Body of pancreas (tissue), 4 donors: ENCODE measurements around the gene GRB2. TPM values are rescaled to one million over a fixed set of nuclear protein-coding genes. Genes with fewer than 3 reads are reported as not detected.

Experiments used
- ATAC-seq: fragments of 150-250 bp; one replicate; pipeline ENCODE4 v1.9.1; 2016
- DNase-seq, 4 donors: peaks; one replicate each; pipeline ENCODE4 v3.0.0-alpha.2; 2019
- H3K27ac ChIP-seq, 4 donors: fragments of 200-600 bp; sonication (generic); 1 replicate in 3 of 4; 2 replicates in 1 of 4; pipeline versions ENCODE4 v1.5.1 to v1.6.1; 2016 to 2019; ENCODE audit warnings: mild to moderate bottlenecking in 1 of 4, mixed read lengths in 1 of 4, moderate library complexity in 1 of 4
- H3K27me3 ChIP-seq, 2 donors: fragments of 200-600 bp; sonication (generic); one replicate each; pipeline ENCODE4 v1.6.0; 2016; ENCODE audit warnings: mild to moderate bottlenecking in 1 of 2
- H3K36me3 ChIP-seq, 2 donors: fragments of 200-600 bp; sonication (generic); replicated peaks in 1 of 2; 2 replicates each; pipeline ENCODE4 v1.5.1; 2016; ENCODE audit warnings: low read depth in 2 of 2; ENCODE audit not compliant: insufficient read depth in 1 of 2
- H3K4me1 ChIP-seq: fragments of 200-600 bp; sonication (generic); one replicate; pipeline ENCODE4 v1.6.0; 2016
- H3K4me3 ChIP-seq, 2 donors: fragments of 200-600 bp; sonication (generic); 1 replicate in 1 of 2; 2 replicates in 1 of 2; pipeline ENCODE4 v1.5.1; 2016 to 2019
- H3K9me3 ChIP-seq, 3 donors: fragments of 200-600 bp; sonication (generic); 1 replicate in 2 of 3; 2 replicates in 1 of 3; pipeline ENCODE4 v1.5.1; 2016
- CTCF ChIP-seq, 7 experiments: fragments of 450-650 bp in 4 of 7; fragments of 200-600 bp in 3 of 7; sonication (generic) in 3 of 7; IDR thresholded peaks; one replicate each; pipeline ENCODE4 v1.5.1; 2016 to 2019; ENCODE audit warnings: antibody characterized with exemption in 7 of 7
- POLR2A ChIP-seq, 3 donors: fragments of 450-650 bp; IDR thresholded peaks; one replicate each; pipeline ENCODE4 v1.6.1; 2016; ENCODE audit warnings: antibody characterized with exemption in 3 of 3, mild to moderate bottlenecking in 2 of 3
- WGBS, 2 donors: methylation state at CpG; one replicate each; pipeline ENCODE4 v1.1.5; 2017; 5-methylcytosine and 5-hydroxymethylcytosine counted together
- intact Hi-C: fragments of 100-400 bp; cut with DNase I; formaldehyde crosslinking; loops from one replicate; pipeline ENCODE4 v1.15.1; 2023
- total RNA-seq, 2 donors: library from RNA; depleted of rRNA; stranded (reverse); fragments of >200 nt; gene quantifications; one replicate each; pipeline ENCODE4 v1.1.0, GENCODE V29; 2016

The GRB2 gene
- total RNA-seq, 2 donors from 2014 or later, result 51.9 to 118 TPM

- peak; percentile 7 for ATAC-seq
Measured at GRCh38 chr17:75394332-75394918, 11.1 kb downstream of the GRB2 start.

GRCh38 chr17:75393523-75394331 is 11.8 kb downstream of the GRB2 start:
- peak; percentile 99 for ATAC-seq
- peaks cover 29% of the 10 kb centered on the region for H3K4me1 ChIP-seq

More at GRCh38 chr17:75394332-75394918, 11.1 kb downstream of the GRB2 start:
- TF ChIP-seq POLR2A (IDR thresholded peaks at IDR 0.05) (no peak), CTCF (IDR thresholded peaks at IDR 0.05) (no peak)
- WGBS, 2 donors, result 2 to 4% methylated on average over 6 to 9 of the region's 9 CpGs
- Histone ChIP-seq H3K4me3 (peak overlapping the region; percentile 20 to 42), H3K4me1 (peaks cover 29% of the 10 kb centered on the region), H3K27me3 (no peaks in the 10 kb centered on the region), H3K27ac (peak overlapping the region; percentile 18 to 78 (median 74)), H3K9me3 (no peaks in the 10 kb centered on the region), H3K36me3 (no peaks in the 10 kb centered on the region)
- no peak for DNase-seq
- intact Hi-C loops, result no loop called here

GRCh38 chr17:75392559-75392958 is 12.9 kb downstream of the GRB2 start:
- no peak overlapping the region for H3K4me3 ChIP-seq
- intact Hi-C loops, result no loop called here
- DNase-seq, result no peak

More at GRCh38 chr17:75393523-75394331, 11.8 kb downstream of the GRB2 start:
- Histone ChIP-seq H3K36me3 (no peaks in the 10 kb centered on the region), H3K27ac (peak overlapping the region; percentile 72 to 78 (median 74)), H3K9me3 (no peaks in the 10 kb centered on the region), H3K27me3 (no peaks in the 10 kb centered on the region), H3K4me3 (peak overlapping the region; percentile 20 to 42)
- DNase-seq, result peak; percentile 96 to 99 (median 98)
- intact Hi-C loops, result no loop called here
- WGBS, 2 donors, result 2 to 3% methylated on average over 20 to 27 of the region's 28 CpGs
- TF ChIP-seq POLR2A (IDR thresholded peaks at IDR 0.05) (peak; percentile 16 to 70 (median 59)), CTCF (IDR thresholded peaks at IDR 0.05) (peak in 4 of 7 experiments; percentile 39 to 56 (median 46))

GRCh38 chr17:75390982-75391381 is 14.5 kb downstream of the GRB2 start:
- H3K4me1 ChIP-seq, result peaks cover 34% of the 10 kb centered on the region
- H3K36me3 ChIP-seq, result no peaks in the 10 kb centered on the region
- H3K27me3 ChIP-seq, result no peaks in the 10 kb centered on the region
- DNase-seq (no peak), ATAC-seq (no peak)
- intact Hi-C loops, result no loop called here
- 32% methylated on average over 3 of the region's 3 CpGs for WGBS, 2 donors
- H3K4me3 ChIP-seq, result no peak overlapping the region
- no peaks in the 10 kb centered on the region for H3K9me3 ChIP-seq
- no peak overlapping the region for H3K27ac ChIP-seq
- no peak for TF ChIP-seq CTCF (IDR thresholded peaks at IDR 0.05)
- no peak for TF ChIP-seq POLR2A (IDR thresholded peaks at IDR 0.05)

More at GRCh38 chr17:75392559-75392958, 12.9 kb downstream of the GRB2 start:
- Histone ChIP-seq H3K36me3 (no peaks in the 10 kb centered on the region), H3K27me3 (no peaks in the 10 kb centered on the region), H3K27ac (peak overlapping the region in 1 of 4 donors; percentile 78), H3K4me1 (peaks cover 36% of the 10 kb centered on the region), H3K9me3 (no peaks in the 10 kb centered on the region)
- ATAC-seq, result no peak
- 45 to 53% methylated on average over 3 of the region's 3 CpGs for WGBS, 2 donors
- TF ChIP-seq CTCF (IDR thresholded peaks at IDR 0.05) (no peak), POLR2A (IDR thresholded peaks at IDR 0.05) (no peak)
